Mammary epithelial cell (primary cell): ENCODE data around the gene FOXP2.
"Not testable (repeated sequence)": the region's sequence is repeated elsewhere in the genome, so short reads cannot be mapped to it uniquely, and the experiment has no call there.

Experiments
- CTCF ChIP-seq, 2 donors: IDR thresholded peaks in 1 of 2; conservative IDR thresholded peaks in 1 of 2; 2 replicates each; pipeline ENCODE4 v1.5.1; 2011 to 2012; ENCODE audit warnings: inconsistent platforms in 2 of 2, low read length in 2 of 2, mild to moderate bottlenecking in 2 of 2, control low read depth in 1 of 2, low read depth in 1 of 2; ENCODE audit not compliant: insufficient read depth in 1 of 2; ENCODE audit errors: extremely low read depth in 1 of 2
- EZH2 ChIP-seq: IDR thresholded peaks from 2 replicates; pipeline ENCODE4 v1.6.1; 2012; ENCODE audit warnings: low read length, inconsistent platforms, borderline replicate concordance

DNA sequence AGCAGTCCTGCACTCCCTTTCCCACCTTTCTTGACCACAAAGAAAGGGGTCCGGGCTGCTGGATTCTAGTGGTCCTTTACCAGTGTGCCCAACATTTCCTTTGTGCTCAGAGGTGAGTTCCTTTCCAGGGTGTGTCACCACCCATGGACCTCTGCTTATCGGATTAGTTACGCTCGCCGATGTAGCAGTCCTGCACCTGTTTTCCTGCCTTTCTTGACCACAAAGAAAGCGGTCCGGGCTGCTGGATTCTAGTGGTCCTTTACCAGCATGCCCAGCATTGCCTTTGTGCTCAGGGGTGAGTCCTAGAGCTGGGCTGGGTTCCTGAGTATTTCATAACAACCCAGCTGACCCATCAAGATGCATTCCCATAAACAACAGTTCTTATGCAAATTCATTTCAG is 30.7 kb upstream of the FOXP2 start:
- TF ChIP-seq CTCF (conservative IDR thresholded peaks at IDR 0.05 in 1 of 2, IDR thresholded peaks at IDR 0.05 in 1 of 2; ENCODE audit: extremely low read depth in 1 of 2, insufficient read depth in 1 of 2, low read depth in 1 of 2, low read length in 2 of 2); EZH2: not testable (repeated sequence)
